22Rv1 (cell line): Measurements from ENCODE around the gene SCARF2.

ENCODE experiments used
- ZFX ChIP-seq: fragments of 450-650 bp; IDR thresholded peaks from 2 replicates; pipeline ENCODE4 v1.6.1; 2017; ENCODE audit warnings: antibody characterized with exemption, borderline replicate concordance
- TF ChIP-seq, protein P1 (sequence below): fragments of 450-650 bp; IDR thresholded peaks from 2 replicates; pipeline ENCODE4 v1.5.1; 2017; ENCODE audit warnings: mild to moderate bottlenecking

DNA sequence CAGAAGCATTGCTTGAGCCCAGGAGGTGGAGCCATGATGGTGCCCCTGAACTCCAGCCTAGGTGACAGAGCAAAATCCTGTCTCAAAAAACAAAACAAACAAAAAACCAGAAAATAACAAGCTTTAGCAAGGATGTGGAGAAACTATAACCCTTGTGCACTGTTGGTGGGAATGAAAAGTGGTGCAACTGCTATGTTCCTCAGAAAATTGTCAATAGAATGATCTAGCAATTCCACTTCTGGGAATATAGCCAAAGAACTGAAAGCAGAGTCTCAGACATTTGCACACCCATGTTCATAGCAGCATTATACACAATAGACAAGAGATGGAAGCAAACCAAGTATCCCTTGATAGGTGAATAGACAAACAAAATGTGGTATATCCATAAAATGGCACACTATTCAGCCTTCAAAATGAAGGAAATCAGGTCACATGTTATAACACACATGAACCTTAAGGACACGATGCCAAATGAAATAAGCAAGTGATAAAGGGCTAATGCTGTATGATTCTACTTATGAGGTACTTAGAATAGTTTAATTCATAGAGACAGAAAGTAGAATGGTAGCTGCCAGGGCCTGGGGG, 42.1 kb upstream of the SCARF2 start:
- TF ChIP-seq, protein P1, sequence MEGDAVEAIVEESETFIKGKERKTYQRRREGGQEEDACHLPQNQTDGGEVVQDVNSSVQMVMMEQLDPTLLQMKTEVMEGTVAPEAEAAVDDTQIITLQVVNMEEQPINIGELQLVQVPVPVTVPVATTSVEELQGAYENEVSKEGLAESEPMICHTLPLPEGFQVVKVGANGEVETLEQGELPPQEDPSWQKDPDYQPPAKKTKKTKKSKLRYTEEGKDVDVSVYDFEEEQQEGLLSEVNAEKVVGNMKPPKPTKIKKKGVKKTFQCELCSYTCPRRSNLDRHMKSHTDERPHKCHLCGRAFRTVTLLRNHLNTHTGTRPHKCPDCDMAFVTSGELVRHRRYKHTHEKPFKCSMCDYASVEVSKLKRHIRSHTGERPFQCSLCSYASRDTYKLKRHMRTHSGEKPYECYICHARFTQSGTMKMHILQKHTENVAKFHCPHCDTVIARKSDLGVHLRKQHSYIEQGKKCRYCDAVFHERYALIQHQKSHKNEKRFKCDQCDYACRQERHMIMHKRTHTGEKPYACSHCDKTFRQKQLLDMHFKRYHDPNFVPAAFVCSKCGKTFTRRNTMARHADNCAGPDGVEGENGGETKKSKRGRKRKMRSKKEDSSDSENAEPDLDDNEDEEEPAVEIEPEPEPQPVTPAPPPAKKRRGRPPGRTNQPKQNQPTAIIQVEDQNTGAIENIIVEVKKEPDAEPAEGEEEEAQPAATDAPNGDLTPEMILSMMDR: no peak
- no peak for TF ChIP-seq ZFX
